SK-N-SH (cell line): ENCODE measurements around the gene IFITM5. TPM values are rescaled to one million over a fixed set of nuclear protein-coding genes. Genes with fewer than 3 reads are reported as not detected.

Source experiments
- CTCF ChIA-PET: fragments of 300-600, 350-600 bp; formaldehyde crosslinking; extraction: SDS; loops from one replicate; lab custom pipeline; 2021; lab: Yijun Ruan, JAX
- POLR2A ChIA-PET: fragments of 350-600 bp; sonication (Branson Sonifier 250); formaldehyde crosslinking; extraction: SDS; loops from one replicate; lab custom pipeline; 2020; ENCODE audit warnings: antibody characterized with exemption, inconsistent platforms; lab: Yijun Ruan, JAX
- DNase-seq: peaks from one replicate; pipeline ENCODE4 v3.0.0; 2012
- H2AFZ ChIP-seq: fragments of 200-600 bp; sonication (generic); 2 replicates; pipeline ENCODE4 v1.8.1; 2016; ENCODE audit warnings: antibody characterized with exemption, mild to moderate bottlenecking, low read depth
- H3F3A ChIP-seq: fragments of 200-600 bp; sonication (generic); replicated peaks from 2 replicates; pipeline ENCODE3; 2016; ENCODE audit warnings: antibody characterized with exemption, mild to moderate bottlenecking; ENCODE audit not compliant: insufficient read depth
- H3K27ac ChIP-seq, 2 experiments: fragments of 200-500 bp in 1 of 2; fragments of 200-600 bp in 1 of 2; sonication (Bioruptor generic) in 1 of 2; sonication (generic), shearing (Covaris generic) in 1 of 2; 2 replicates each; pipeline versions ENCODE4 v1.5.1 to v1.6.1; 2014 to 2016; ENCODE audit warnings: low read depth in 2 of 2, inconsistent platforms in 1 of 2, low read length in 1 of 2, mild to moderate bottlenecking in 1 of 2, mixed read lengths in 1 of 2
- H3K27me3 ChIP-seq: fragments of 200-600 bp; sonication (generic), shearing (Covaris generic); 2 replicates; pipeline ENCODE4 v1.6.1; 2016; ENCODE audit warnings: mixed run types; ENCODE audit not compliant: insufficient read depth
- H3K36me3 ChIP-seq, 2 experiments: fragments of 200-500 bp in 1 of 2; fragments of 200-600 bp in 1 of 2; sonication (Bioruptor generic) in 1 of 2; sonication (generic) in 1 of 2; replicated peaks in 1 of 2; 2 replicates each; pipeline versions ENCODE3 to v1.5.1; 2014 to 2016; ENCODE audit warnings: low read length in 1 of 2, mild to moderate bottlenecking in 1 of 2; ENCODE audit not compliant: insufficient read depth in 2 of 2, control insufficient read depth in 1 of 2
- H3K4me1 ChIP-seq, 2 experiments: fragments of 200-500 bp in 1 of 2; fragments of 200-600 bp in 1 of 2; sonication (Bioruptor generic) in 1 of 2; sonication (generic), shearing (Covaris generic) in 1 of 2; 2 replicates each; pipeline versions ENCODE4 v1.5.1 to v1.6.1; 2014 to 2016; ENCODE audit warnings: low read depth in 1 of 2, low read length in 1 of 2, mixed run types in 1 of 2; ENCODE audit not compliant: insufficient read depth in 2 of 2, control insufficient read depth in 1 of 2
- H3K4me2 ChIP-seq: fragments of 200-600 bp; sonication (generic), shearing (Covaris generic); 2 replicates; pipeline ENCODE4 v1.6.1; 2017; ENCODE audit warnings: mixed run types
- H3K4me3 ChIP-seq, 2 experiments: fragments of 200-500 bp in 1 of 2; fragments of 200-600 bp in 1 of 2; sonication (Bioruptor generic) in 1 of 2; sonication (generic), shearing (Covaris generic) in 1 of 2; 2 replicates each; pipeline versions ENCODE4 v1.5.1 to v1.8.1; 2014 to 2016; ENCODE audit warnings: low read depth in 2 of 2, inconsistent platforms in 1 of 2, low read length in 1 of 2, mild to moderate bottlenecking in 1 of 2, mixed read lengths in 1 of 2, moderate library complexity in 1 of 2
- H3K79me2 ChIP-seq: fragments of 200-600 bp; sonication (generic); 2 replicates; pipeline ENCODE4 v1.8.1; 2017; ENCODE audit warnings: mild to moderate bottlenecking; ENCODE audit not compliant: insufficient read depth
- H3K9ac ChIP-seq: fragments of 200-600 bp; sonication (generic); 2 replicates; pipeline ENCODE4 v1.6.1; 2017; ENCODE audit warnings: mixed run types
- H3K9me2 ChIP-seq: fragments of 200-600 bp; sonication (generic); 2 replicates; pipeline ENCODE4 v1.6.1; 2017; ENCODE audit warnings: mixed run types
- H3K9me3 ChIP-seq: fragments of 200-600 bp; sonication (generic); 2 replicates; pipeline ENCODE4 v1.6.1; 2017; ENCODE audit warnings: mixed run types, mild to moderate bottlenecking, moderate library complexity
- H4K20me1 ChIP-seq: fragments of 200-600 bp; sonication (generic); 2 replicates; pipeline ENCODE4 v1.6.1; 2017; ENCODE audit warnings: mild to moderate bottlenecking, mixed run types; ENCODE audit not compliant: insufficient read depth
- ELF1 ChIP-seq: IDR thresholded peaks from 2 replicates; pipeline ENCODE4 v1.4.0; 2012
- EP300 ChIP-seq, 2 experiments: IDR thresholded peaks; 2 replicates each; pipeline versions ENCODE4 v1.4.0 to v1.6.1; 2012; ENCODE audit warnings: borderline replicate concordance in 1 of 2, low read depth in 1 of 2, low read length in 1 of 2
- FOSL2 ChIP-seq: IDR thresholded peaks from 2 replicates; pipeline ENCODE4 v1.4.0; 2012; ENCODE audit warnings: low read depth, mild to moderate bottlenecking, moderate library complexity, borderline replicate concordance
- FOXJ3 ChIP-seq: sonication (generic); formaldehyde crosslinking; IDR thresholded peaks from 2 replicates; pipeline ENCODE4 v1.5.1; 2020; ENCODE audit warnings: mild to moderate bottlenecking, missing genetic modification reagents
- GABPA ChIP-seq: IDR thresholded peaks from 2 replicates; pipeline ENCODE4 v1.4.0; 2012; ENCODE audit warnings: low read depth, mild to moderate bottlenecking
- GATA2 ChIP-seq: sonication (generic); formaldehyde crosslinking; IDR thresholded peaks from 2 replicates; pipeline ENCODE4 v1.5.0; 2020; ENCODE audit warnings: mild to moderate bottlenecking, missing genetic modification reagents
- MEF2A ChIP-seq: IDR thresholded peaks from 2 replicates; pipeline ENCODE4 v1.4.0; 2012; ENCODE audit warnings: low read depth, borderline replicate concordance
- NFIC ChIP-seq: IDR thresholded peaks from 2 replicates; pipeline ENCODE4 v1.4.0; 2012; ENCODE audit warnings: borderline replicate concordance
- NRF1 ChIP-seq: IDR thresholded peaks from 2 replicates; pipeline ENCODE4 v1.6.1; 2012; ENCODE audit warnings: low read depth, mild to moderate bottlenecking, low read length
- POLR2AphosphoS5 ChIP-seq: IDR thresholded peaks from 2 replicates; pipeline ENCODE4 v1.6.1; 2012; ENCODE audit warnings: low read depth, low read length
- RAD21 ChIP-seq: IDR thresholded peaks from 2 replicates; pipeline ENCODE4 v1.6.1; 2012; ENCODE audit warnings: mild to moderate bottlenecking, low read length
- RCOR1 ChIP-seq: fragments of 150-350 bp; IDR thresholded peaks from 2 replicates; pipeline ENCODE4 v1.6.1; 2017; ENCODE audit warnings: antibody characterized with exemption, low read length
- RXRA ChIP-seq: IDR thresholded peaks from 2 replicates; pipeline ENCODE4 v1.4.0; 2012; ENCODE audit warnings: low read depth, mild to moderate bottlenecking, borderline replicate concordance
- SMC3 ChIP-seq: IDR thresholded peaks from 2 replicates; pipeline ENCODE4 v1.6.1; 2012; ENCODE audit warnings: low read depth, low read length, improper control_type of control experiment
- TEAD4 ChIP-seq: IDR thresholded peaks from 2 replicates; pipeline ENCODE4 v1.4.0; 2012; ENCODE audit warnings: mild to moderate bottlenecking, borderline replicate concordance; ENCODE audit not compliant: insufficient read depth
- YY1 ChIP-seq: IDR thresholded peaks from 2 replicates; pipeline ENCODE4 v1.4.0; 2012; ENCODE audit warnings: low read depth, mild to moderate bottlenecking
- WGBS: methylation state at CpG from one replicate; pipeline ENCODE4 v1.1.6; 2017; ENCODE audit warnings: low lambda C conversion rate; 5-methylcytosine and 5-hydroxymethylcytosine counted together
- polyA plus RNA-seq, 3 experiments: library from polyadenylated mRNA; depleted of rRNA; stranded (reverse); fragments of >200 nt; gene quantifications; 2 replicates each; pipeline ENCODE4 v1.2.3, GENCODE V29; 2012
- TF ChIP-seq, protein P1 (sequence below): IDR thresholded peaks from 2 replicates; pipeline ENCODE4 v1.4.0; 2012; ENCODE audit warnings: low read depth, borderline replicate concordance
- TF ChIP-seq, protein P2 (sequence below): fragments of 150-350 bp; IDR thresholded peaks from 2 replicates; pipeline ENCODE4 v1.6.1; 2017; ENCODE audit warnings: antibody characterized with exemption, low read length, low read depth, borderline replicate concordance
- TF ChIP-seq, protein P3 (sequence below): IDR thresholded peaks from 2 replicates; pipeline ENCODE4; 2012
- TF ChIP-seq, protein P4 (sequence below): fragments of 200-600 bp; sonication (generic); IDR thresholded peaks from 2 replicates; pipeline ENCODE4 v1.6.1; 2017; ENCODE audit warnings: antibody characterized with exemption, mild to moderate bottlenecking, moderate library complexity

IFITM5 gene
- polyA plus RNA-seq, 1 of the 3 experiments (the other 2 are of a cell fraction): not detected

DNA sequence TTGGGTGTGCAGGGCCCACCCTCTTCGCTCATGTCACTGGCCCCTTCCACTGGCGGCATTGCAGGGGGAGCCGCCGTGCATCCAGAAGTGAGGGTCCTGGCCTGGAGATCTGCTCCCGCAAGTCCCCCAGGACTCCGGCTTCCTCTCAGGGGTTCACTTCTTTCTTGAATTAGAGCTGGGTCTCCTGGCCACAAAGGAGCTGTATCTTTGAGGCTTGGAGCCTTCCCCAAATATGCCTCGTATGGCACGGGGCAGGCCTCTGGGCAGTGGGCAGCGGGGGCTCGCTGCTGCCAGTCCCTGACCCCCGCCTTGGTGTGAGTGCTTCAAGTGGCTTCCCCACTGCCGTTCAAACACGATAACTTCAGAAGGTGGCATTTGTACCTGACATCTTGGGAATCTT lies 28.7 kb upstream of the IFITM5 start:
- POLR2A ChIA-PET: no interaction called here
- Histone ChIP-seq H3K4me2 (no peak overlapping the region), H3K27me3 (no peaks in the 10 kb centered on the region), H3F3A (no peaks in the 10 kb centered on the region), H3K9me3 (no peaks in the 10 kb centered on the region), H4K20me1 (no peaks in the 10 kb centered on the region)
- CTCF ChIA-PET: interaction anchor here (1.3 kb wide), 1 partner anchor 69 kb away, joined by 3 read pairs; no protein-coding TSS in a partner anchor
- WGBS: 96% methylated on average over 11 of the region's 13 CpGs
- DNase-seq: no peak
- TF ChIP-seq TEAD4 (no peak), FOSL2 (no peak), EP300 (IDR thresholded peaks at IDR 0.05; ENCODE audit: borderline replicate concordance in 1 of 2, low read depth in 1 of 2, low read length in 1 of 2) (no peak)
- TF ChIP-seq, all 33 proteins: peak for 0
- no peak overlapping the region for H3K9ac ChIP-seq
- no peak overlapping the region for H2AFZ ChIP-seq
- H3K4me1 ChIP-seq: no peaks in the 10 kb centered on the region; a peak in 1 of 4 replicates
- no peak overlapping the region for H3K4me3 ChIP-seq
- no peaks in the 10 kb centered on the region for H3K79me2 ChIP-seq
- no peak overlapping the region for H3K27ac ChIP-seq
- H3K36me3 ChIP-seq: no peaks in the 10 kb centered on the region
- H3K9me2 ChIP-seq: no peaks in the 10 kb centered on the region

DNA sequence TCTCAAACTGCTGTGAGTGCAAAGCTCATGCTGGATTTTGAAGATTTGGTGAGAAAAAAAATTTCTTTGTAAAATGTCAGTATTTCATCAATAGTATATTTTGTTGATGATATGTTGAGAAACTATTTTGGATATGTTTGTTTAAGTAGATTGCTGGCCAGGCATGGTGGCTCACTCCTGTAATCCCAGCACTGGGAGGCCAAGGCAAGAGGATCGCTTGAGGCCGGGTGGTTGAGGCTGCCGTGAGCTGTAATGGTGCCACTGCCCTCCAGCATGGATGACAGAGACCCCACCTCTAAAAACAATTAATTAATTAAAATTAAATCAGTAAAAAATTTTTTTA lies 28.2 kb upstream of the IFITM5 start:
- H3K4me2 ChIP-seq: no peak overlapping the region

More for the DNA sequence above, 28.2 kb upstream of the IFITM5 start:
- CTCF ChIA-PET: interaction anchor here (1.3 kb wide), 1 partner anchor 70 kb away, joined by 3 read pairs; no protein-coding TSS in a partner anchor
- no peak for DNase-seq
- H4K20me1 ChIP-seq: no peaks in the 10 kb centered on the region
- WGBS: 95% methylated on average over 3 of the region's 3 CpGs
- H3K9me3 ChIP-seq: no peaks in the 10 kb centered on the region
- no peak overlapping the region for H3K9ac ChIP-seq
- no peaks in the 10 kb centered on the region for H3K79me2 ChIP-seq
- no peak overlapping the region for H2AFZ ChIP-seq
- no peaks in the 10 kb centered on the region for H3K9me2 ChIP-seq
- no peaks in the 10 kb centered on the region; a peak in 1 of 4 replicates for H3K4me1 ChIP-seq
- H3F3A ChIP-seq: no peaks in the 10 kb centered on the region
- no peaks in the 10 kb centered on the region for H3K36me3 ChIP-seq
- H3K27me3 ChIP-seq: no peaks in the 10 kb centered on the region
- TF ChIP-seq RXRA (no peak), RAD21 (no peak), SMC3 (no peak), POLR2AphosphoS5 (no peak), YY1 (no peak), ELF1 (no peak), NFIC (no peak), GABPA (no peak), GATA2 (CRISPR knock-in tag) (no peak), RCOR1 (no peak), MEF2A (no peak), FOSL2 (no peak), FOXJ3 (CRISPR knock-in tag) (no peak), NRF1 (no peak)
- TF ChIP-seq, protein P1, sequence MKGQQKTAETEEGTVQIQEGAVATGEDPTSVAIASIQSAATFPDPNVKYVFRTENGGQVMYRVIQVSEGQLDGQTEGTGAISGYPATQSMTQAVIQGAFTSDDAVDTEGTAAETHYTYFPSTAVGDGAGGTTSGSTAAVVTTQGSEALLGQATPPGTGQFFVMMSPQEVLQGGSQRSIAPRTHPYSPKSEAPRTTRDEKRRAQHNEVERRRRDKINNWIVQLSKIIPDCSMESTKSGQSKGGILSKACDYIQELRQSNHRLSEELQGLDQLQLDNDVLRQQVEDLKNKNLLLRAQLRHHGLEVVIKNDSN: no peak
- TF ChIP-seq, protein P2, sequence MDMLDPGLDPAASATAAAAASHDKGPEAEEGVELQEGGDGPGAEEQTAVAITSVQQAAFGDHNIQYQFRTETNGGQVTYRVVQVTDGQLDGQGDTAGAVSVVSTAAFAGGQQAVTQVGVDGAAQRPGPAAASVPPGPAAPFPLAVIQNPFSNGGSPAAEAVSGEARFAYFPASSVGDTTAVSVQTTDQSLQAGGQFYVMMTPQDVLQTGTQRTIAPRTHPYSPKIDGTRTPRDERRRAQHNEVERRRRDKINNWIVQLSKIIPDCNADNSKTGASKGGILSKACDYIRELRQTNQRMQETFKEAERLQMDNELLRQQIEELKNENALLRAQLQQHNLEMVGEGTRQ: no peak
- TF ChIP-seq, protein P3, sequence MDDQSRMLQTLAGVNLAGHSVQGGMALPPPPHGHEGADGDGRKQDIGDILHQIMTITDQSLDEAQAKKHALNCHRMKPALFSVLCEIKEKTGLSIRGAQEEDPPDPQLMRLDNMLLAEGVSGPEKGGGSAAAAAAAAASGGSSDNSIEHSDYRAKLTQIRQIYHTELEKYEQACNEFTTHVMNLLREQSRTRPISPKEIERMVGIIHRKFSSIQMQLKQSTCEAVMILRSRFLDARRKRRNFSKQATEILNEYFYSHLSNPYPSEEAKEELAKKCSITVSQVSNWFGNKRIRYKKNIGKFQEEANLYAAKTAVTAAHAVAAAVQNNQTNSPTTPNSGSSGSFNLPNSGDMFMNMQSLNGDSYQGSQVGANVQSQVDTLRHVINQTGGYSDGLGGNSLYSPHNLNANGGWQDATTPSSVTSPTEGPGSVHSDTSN: no peak
- TF ChIP-seq, protein P4, sequence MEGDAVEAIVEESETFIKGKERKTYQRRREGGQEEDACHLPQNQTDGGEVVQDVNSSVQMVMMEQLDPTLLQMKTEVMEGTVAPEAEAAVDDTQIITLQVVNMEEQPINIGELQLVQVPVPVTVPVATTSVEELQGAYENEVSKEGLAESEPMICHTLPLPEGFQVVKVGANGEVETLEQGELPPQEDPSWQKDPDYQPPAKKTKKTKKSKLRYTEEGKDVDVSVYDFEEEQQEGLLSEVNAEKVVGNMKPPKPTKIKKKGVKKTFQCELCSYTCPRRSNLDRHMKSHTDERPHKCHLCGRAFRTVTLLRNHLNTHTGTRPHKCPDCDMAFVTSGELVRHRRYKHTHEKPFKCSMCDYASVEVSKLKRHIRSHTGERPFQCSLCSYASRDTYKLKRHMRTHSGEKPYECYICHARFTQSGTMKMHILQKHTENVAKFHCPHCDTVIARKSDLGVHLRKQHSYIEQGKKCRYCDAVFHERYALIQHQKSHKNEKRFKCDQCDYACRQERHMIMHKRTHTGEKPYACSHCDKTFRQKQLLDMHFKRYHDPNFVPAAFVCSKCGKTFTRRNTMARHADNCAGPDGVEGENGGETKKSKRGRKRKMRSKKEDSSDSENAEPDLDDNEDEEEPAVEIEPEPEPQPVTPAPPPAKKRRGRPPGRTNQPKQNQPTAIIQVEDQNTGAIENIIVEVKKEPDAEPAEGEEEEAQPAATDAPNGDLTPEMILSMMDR: no peak
- H3K4me3 ChIP-seq: no peak overlapping the region
- POLR2A ChIA-PET: no interaction called here
- H3K27ac ChIP-seq: no peak overlapping the region
